BLaER1 treated with 17β-estradiol and CSF1 and Interleukin-3, amounts not matched to agents 10 nM and 100 nM (cell line): ENCODE measurements around the gene PRF1.
A peak's percentile ranks its signal among the peaks of the same experiment; 100 is the strongest.
"Not testable (repeated sequence)": the region's sequence is repeated elsewhere in the genome, so short reads cannot be mapped to it uniquely, and the experiment has no call there.

Experiments
- H3K27ac ChIP-seq, 11 experiments: shearing (Covaris generic); formaldehyde crosslinking; 2 replicates each; pipeline ENCODE4 v1.8.1; 2022
- H3K27me3 ChIP-seq, 11 experiments: shearing (Covaris generic); formaldehyde crosslinking; 2 replicates each; pipeline ENCODE4 v1.8.1; 2022
- H3K36me3 ChIP-seq, 11 experiments: shearing (Covaris generic); formaldehyde crosslinking; 2 replicates each; pipeline ENCODE4 v1.8.1; 2022
- H3K4me1 ChIP-seq, 10 experiments: shearing (Covaris generic); formaldehyde crosslinking; 2 replicates each; pipeline ENCODE4 v1.8.1; 2022
- H3K4me2 ChIP-seq, 11 experiments: shearing (Covaris generic); formaldehyde crosslinking; 2 replicates each; pipeline ENCODE4 v1.8.1; 2022
- H3K4me3 ChIP-seq, 10 experiments: shearing (Covaris generic); formaldehyde crosslinking; 2 replicates each; pipeline ENCODE4 v1.8.1; 2022
- H3K9ac ChIP-seq, 11 experiments: shearing (Covaris generic); formaldehyde crosslinking; 2 replicates each; pipeline ENCODE4 v1.8.1; 2022
- H3K9me3 ChIP-seq, 11 experiments: shearing (Covaris generic); formaldehyde crosslinking; replicated peaks in 1 of 11; 2 replicates each; pipeline ENCODE4 v1.8.1; 2022
- H4K20me1 ChIP-seq, 11 experiments: shearing (Covaris generic); formaldehyde crosslinking; 2 replicates each; pipeline ENCODE4 v1.8.1; 2022
- Cebpa-rat ChIP-seq, 11 experiments: shearing (Covaris generic); IDR thresholded peaks; 2 replicates each; pipeline ENCODE4 v1.8.1; 2022

PRF1 gene

GRCh38 chr10:70602665-70603448, at the start of gene PRF1:
PRF1 (minus strand) TSS chr10:70602741; CDS start chr10:70600902, 1,839 bp downstream.
- Histone ChIP-seq H3K9ac (peak within 1 kb of the TSS in 2 of 11 experiments; percentile 10 to 38; a peak in 3 of 22 replicates), H4K20me1 (no peaks in the 10 kb centered on the region), H3K4me3 (no peak within 1 kb of the TSS), H3K27ac (peak within 1 kb of the TSS in 6 of 11 experiments; percentile 20 to 54 (median 32); a peak in 7 of 22 replicates), H3K4me2 (peak within 1 kb of the TSS; percentile 40 to 82 (median 69); a peak in 21 of 22 replicates), H3K27me3 (no peaks in the 10 kb centered on the region), H3K9me3 (no peaks in the 10 kb centered on the region), H3K36me3 (no peaks in the 10 kb centered on the region), H3K4me1 (peaks cover 12 to 38% (median 30%) of the 10 kb centered on the region in 10 experiments)
- TF ChIP-seq Cebpa-rat (IDR thresholded peaks at IDR 0.05), result no peak

- no peak overlapping the region for H3K4me3 ChIP-seq
- H3K27ac ChIP-seq, result no peak overlapping the region
- H3K4me2 ChIP-seq, result no peak overlapping the region
- H3K9ac ChIP-seq, result no peak overlapping the region
- H3K4me1 ChIP-seq, result peaks cover 8 to 15% (median 14%) of the 10 kb centered on the region in 10 experiments
- H3K27me3 ChIP-seq, result no peaks in the 10 kb centered on the region
- no peak for TF ChIP-seq Cebpa-rat (IDR thresholded peaks at IDR 0.05)
- peaks cover 0 to 16% (median 0%) of the 10 kb centered on the region in 11 experiments; a peak in 6 of 22 replicates for H3K36me3 ChIP-seq
- H3K9me3 ChIP-seq, result peaks cover 63 to 80% (median 74%) of the 10 kb centered on the region in 11 experiments
- no peaks in the 10 kb centered on the region for H4K20me1 ChIP-seq
Observed at GRCh38 chr10:70651661-70652060, 49.1 kb upstream of the PRF1 start.

- Histone ChIP-seq H4K20me1 (no peaks in the 10 kb centered on the region), H3K27me3 (no peaks in the 10 kb centered on the region), H3K36me3 (peaks cover 0 to 16% (median 0%) of the 10 kb centered on the region in 11 experiments; a peak in 6 of 22 replicates), H3K9ac (no peak overlapping the region), H3K27ac (no peak overlapping the region), H3K4me1 (peaks cover under 1 to 6% (median 5%) of the 10 kb centered on the region in 10 experiments; a peak in 19 of 20 replicates), H3K4me3 (no peak overlapping the region), H3K4me2 (no peak overlapping the region), H3K9me3 (peaks cover 63 to 83% (median 74%) of the 10 kb centered on the region in 11 experiments)
- TF ChIP-seq Cebpa-rat (IDR thresholded peaks at IDR 0.05), result no peak
Observed at GRCh38 chr10:70650718-70651117, 48.2 kb upstream of the PRF1 start.

DNA sequence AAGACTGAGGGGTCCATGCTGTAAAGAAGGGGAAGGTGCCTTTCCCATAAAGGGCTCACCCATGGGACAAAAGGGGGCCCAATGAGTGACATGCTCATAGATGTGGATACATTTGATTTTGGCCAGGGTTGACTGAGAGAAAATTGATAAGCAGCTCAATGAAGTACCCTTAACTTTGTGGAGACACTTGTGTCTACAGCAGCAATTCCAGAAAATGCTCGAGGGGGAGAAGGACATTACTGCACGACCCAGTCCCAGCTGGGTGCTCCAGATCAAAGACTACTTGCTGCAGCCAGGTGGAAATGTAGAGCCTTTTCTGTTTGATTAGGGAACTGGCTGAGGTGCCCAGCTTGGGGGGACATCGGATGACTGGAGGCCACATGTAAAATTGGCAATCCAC, 47.6 kb upstream of the PRF1 start:
- peaks cover 0 to 16% (median 0%) of the 10 kb centered on the region in 11 experiments; a peak in 6 of 22 replicates for H3K36me3 ChIP-seq
- H3K4me2 ChIP-seq, result no peak overlapping the region
- H3K27ac ChIP-seq, result no peak overlapping the region
- H3K27me3 ChIP-seq, result no peaks in the 10 kb centered on the region
- H3K4me3 ChIP-seq, result no peak overlapping the region
- no peaks in the 10 kb centered on the region for H4K20me1 ChIP-seq
- peaks cover 63 to 83% (median 74%) of the 10 kb centered on the region in 11 experiments for H3K9me3 ChIP-seq
- H3K4me1 ChIP-seq, result no peaks in the 10 kb centered on the region
- no peak for TF ChIP-seq Cebpa-rat (IDR thresholded peaks at IDR 0.05)
- H3K9ac ChIP-seq, result no peak overlapping the region

DNA sequence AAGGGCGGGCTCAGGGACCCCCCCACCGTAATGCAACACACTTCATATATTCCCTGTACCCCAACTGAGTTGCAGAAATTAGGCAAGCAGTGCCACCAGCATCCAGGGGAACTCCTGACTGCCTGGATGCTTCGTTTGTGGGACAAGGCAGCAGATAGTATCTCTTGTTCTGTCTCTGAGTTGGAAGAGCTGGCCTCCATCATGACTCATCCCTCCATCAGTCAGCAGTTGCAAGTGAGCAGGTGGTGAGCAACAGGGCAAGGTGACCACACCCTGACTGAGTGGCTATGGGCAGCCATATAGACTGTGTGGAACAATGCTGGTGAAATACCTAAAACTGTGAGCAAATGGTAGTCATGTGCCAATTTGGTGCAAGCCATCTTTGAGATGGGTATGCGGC, 47.0 kb upstream of the PRF1 start:
- no peak overlapping the region for H3K27ac ChIP-seq
- peaks cover 0 to 16% (median 0%) of the 10 kb centered on the region in 11 experiments; a peak in 6 of 22 replicates for H3K36me3 ChIP-seq
- H3K27me3 ChIP-seq, result no peaks in the 10 kb centered on the region
- H3K4me2 ChIP-seq, result no peak overlapping the region
- H3K4me3 ChIP-seq, result no peak overlapping the region
- no peaks in the 10 kb centered on the region for H4K20me1 ChIP-seq
- peaks cover 63 to 81% (median 74%) of the 10 kb centered on the region in 11 experiments for H3K9me3 ChIP-seq
- H3K4me1 ChIP-seq, result no peaks in the 10 kb centered on the region
- H3K9ac ChIP-seq, result no peak overlapping the region
- no peak for TF ChIP-seq Cebpa-rat (IDR thresholded peaks at IDR 0.05)

GRCh38 chr10:70648427-70648826, 45.9 kb upstream of the PRF1 start:
- Histone ChIP-seq H3K4me2 (no peak overlapping the region), H3K27ac (no peak overlapping the region), H3K4me3 (no peak overlapping the region), H3K4me1 (no peaks in the 10 kb centered on the region), H3K9ac (no peak overlapping the region), H3K36me3 (peaks cover 0 to 16% (median 0%) of the 10 kb centered on the region in 11 experiments; a peak in 6 of 22 replicates), H4K20me1 (no peaks in the 10 kb centered on the region), H3K9me3 (peaks cover 60 to 70% (median 64%) of the 10 kb centered on the region in 11 experiments), H3K27me3 (no peaks in the 10 kb centered on the region)
- TF ChIP-seq Cebpa-rat (IDR thresholded peaks at IDR 0.05), result no peak

- peaks cover 0 to 16% (median 0%) of the 10 kb centered on the region in 11 experiments; a peak in 6 of 22 replicates for H3K36me3 ChIP-seq
- no peak overlapping the region for H3K4me3 ChIP-seq
- no peaks in the 10 kb centered on the region for H4K20me1 ChIP-seq
- H3K4me2 ChIP-seq, result no peak overlapping the region
- H3K9ac ChIP-seq, result no peak overlapping the region
- no peak for TF ChIP-seq Cebpa-rat (IDR thresholded peaks at IDR 0.05)
- H3K27me3 ChIP-seq, result no peaks in the 10 kb centered on the region
- H3K27ac ChIP-seq, result no peak overlapping the region
- peaks cover 48 to 57% (median 51%) of the 10 kb centered on the region in 11 experiments for H3K9me3 ChIP-seq
- no peaks in the 10 kb centered on the region for H3K4me1 ChIP-seq
Observed at GRCh38 chr10:70647086-70647485, 44.5 kb upstream of the PRF1 start.

DNA sequence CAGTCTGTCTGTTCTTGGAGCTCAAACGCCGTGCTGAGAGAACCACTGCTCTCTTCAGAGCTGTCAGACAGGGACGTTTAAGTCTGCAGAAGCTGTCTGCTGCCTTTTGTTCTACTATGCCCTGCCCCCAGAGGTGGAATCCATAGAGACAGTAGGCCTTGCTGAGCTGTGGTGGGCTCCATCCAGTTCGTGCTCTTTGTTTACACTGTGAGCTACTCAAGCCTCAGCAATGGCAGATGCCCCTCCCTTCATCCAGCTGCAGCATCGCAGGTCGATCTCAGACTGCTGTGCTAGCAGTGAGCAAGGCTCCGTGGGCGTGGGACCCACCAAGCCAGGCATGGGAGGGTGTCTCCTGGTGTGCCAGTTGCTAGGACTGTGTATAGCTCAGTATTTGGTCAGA, 42.4 kb upstream of the PRF1 start:
- H3K36me3 ChIP-seq, H3K4me1 ChIP-seq, H3K4me2 ChIP-seq, H3K9ac ChIP-seq, H3K27ac ChIP-seq, H3K27me3 ChIP-seq, H4K20me1 ChIP-seq, H3K4me3 ChIP-seq: not testable (repeated sequence)
- peaks cover 27 to 36% (median 31%) of the 10 kb centered on the region in 11 experiments for H3K9me3 ChIP-seq

DNA sequence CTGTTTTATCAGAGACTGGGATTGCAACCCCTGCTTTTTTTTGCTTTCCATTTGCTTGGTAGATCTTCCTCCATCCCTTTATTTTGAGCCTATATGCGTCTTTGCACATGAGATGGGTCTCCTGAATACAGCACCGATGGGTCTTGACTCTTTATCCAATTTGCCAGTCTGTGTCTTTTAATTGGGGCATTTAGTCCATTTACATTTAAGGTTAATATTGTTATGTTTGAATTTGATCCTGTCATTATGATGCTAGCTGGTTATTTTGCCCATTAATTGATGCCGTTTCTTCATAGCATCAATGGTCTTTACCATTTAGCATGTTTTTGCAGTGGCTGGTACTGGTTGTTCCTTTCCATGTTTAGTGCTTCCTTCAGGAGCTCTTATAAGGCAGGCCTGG, 40.7 kb upstream of the PRF1 start:
- not testable (repeated sequence) for H4K20me1 ChIP-seq, H3K9ac ChIP-seq, H3K4me1 ChIP-seq, H3K27me3 ChIP-seq, H3K27ac ChIP-seq, H3K36me3 ChIP-seq, H3K4me3 ChIP-seq, H3K4me2 ChIP-seq
- H3K9me3 ChIP-seq, result peaks cover 10 to 19% (median 14%) of the 10 kb centered on the region in 11 experiments

DNA sequence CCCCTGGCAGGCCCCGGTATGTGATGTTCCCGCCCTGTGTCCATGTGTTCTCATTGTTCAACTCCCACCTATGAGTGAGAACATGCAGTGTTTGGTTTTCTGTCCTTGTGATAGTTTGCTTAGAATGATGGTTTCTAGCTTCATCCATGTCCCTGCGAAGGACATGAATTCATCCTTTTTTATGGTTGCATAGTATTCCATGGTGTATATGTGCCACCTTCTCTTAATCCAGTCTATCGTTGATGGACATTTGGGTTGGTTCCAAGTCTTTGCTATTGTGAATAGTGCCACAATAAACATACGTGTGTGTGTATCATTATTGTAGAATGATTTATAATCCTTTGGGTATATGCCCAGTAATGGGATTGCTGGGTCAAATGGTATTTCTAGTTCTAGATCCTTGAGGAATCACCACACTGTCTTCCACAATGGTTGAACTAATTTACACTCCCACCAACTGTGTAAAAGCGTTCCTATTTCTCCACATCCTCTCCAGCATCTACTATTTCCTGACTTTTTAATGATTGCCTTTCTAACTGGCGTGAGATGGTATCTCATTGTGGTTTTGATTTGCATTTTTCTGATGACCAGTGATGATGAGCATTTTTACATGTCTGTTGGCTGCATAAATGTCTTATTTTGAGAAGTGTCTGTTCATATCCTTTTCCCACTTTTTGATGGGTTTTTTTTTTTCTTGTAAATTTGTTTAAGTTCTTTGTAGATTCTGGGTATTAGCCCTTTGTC, 37.3 kb upstream of the PRF1 start:
- not testable (repeated sequence) for H3K4me2 ChIP-seq, H3K4me3 ChIP-seq, H4K20me1 ChIP-seq, H3K27ac ChIP-seq, H3K9me3 ChIP-seq, H3K36me3 ChIP-seq, H3K27me3 ChIP-seq, H3K4me1 ChIP-seq, H3K9ac ChIP-seq

GRCh38 chr10:70634515-70634914, 32.0 kb upstream of the PRF1 start:
- H3K27me3 ChIP-seq, H3K36me3 ChIP-seq, H3K27ac ChIP-seq: not testable (repeated sequence)

More at GRCh38 chr10:70634515-70634914, 32.0 kb upstream of the PRF1 start:
- H3K4me2 ChIP-seq, H3K4me1 ChIP-seq, H4K20me1 ChIP-seq, H3K4me3 ChIP-seq, H3K9ac ChIP-seq: not testable (repeated sequence)
- H3K9me3 ChIP-seq, result peaks cover 14 to 16% (median 15%) of the 10 kb centered on the region in 11 experiments
